NCI-H2227 (cell line): ENCODE data around the gene CTXND2.
A peak's percentile ranks its signal among the peaks of the same experiment; 100 is the strongest.
"Not testable (repeated sequence)": the region's sequence is repeated elsewhere in the genome, so short reads cannot be mapped to it uniquely, and the experiment has no call there.

Experiments used
- DNase-seq: peaks from one replicate; lab custom pipeline; 2025; ENCODE audit not compliant: unreplicated experiment; lab: John Stamatoyannopoulos, UW

CTXND2 gene

GRCh38 chr1:150890033-150890416 lies 3.1 kb downstream of the CTXND2 start:
- DNase-seq: no peak

- DNase-seq: no peak
Observed at GRCh38 chr1:150893336-150893913, 6.5 kb downstream of the CTXND2 start.

GRCh38 chr1:150895618-150896017 lies 8.7 kb downstream of the CTXND2 start:
- DNase-seq: peak; percentile 15

GRCh38 chr1:150899795-150900194 lies 12.9 kb downstream of the CTXND2 start:
- not testable (repeated sequence) for DNase-seq

- no peak for DNase-seq
Observed at GRCh38 chr1:150902346-150902745, 15.4 kb downstream of the CTXND2 start.

GRCh38 chr1:150902751-150903150 lies 15.8 kb downstream of the CTXND2 start:
- no peak for DNase-seq

GRCh38 chr1:150905301-150905700 lies 18.4 kb downstream of the CTXND2 start:
- no peak for DNase-seq

- no peak for DNase-seq
Observed at GRCh38 chr1:150906329-150906728, 19.4 kb downstream of the CTXND2 start.

- DNase-seq: no peak
Observed at GRCh38 chr1:150906813-150907212, 19.9 kb downstream of the CTXND2 start.

GRCh38 chr1:150909585-150910180 lies 22.7 kb downstream of the CTXND2 start:
- no peak for DNase-seq

GRCh38 chr1:150912623-150913022 lies 25.7 kb downstream of the CTXND2 start:
- DNase-seq: no peak

GRCh38 chr1:150917387-150917786 lies 30.5 kb downstream of the CTXND2 start:
- DNase-seq: no peak

GRCh38 chr1:150922519-150922975 lies 35.6 kb downstream of the CTXND2 start:
- peak; percentile 80 for DNase-seq

- peak; percentile 60 for DNase-seq
Observed at GRCh38 chr1:150925080-150925479, 38.1 kb downstream of the CTXND2 start.

- DNase-seq: peak; percentile 99
Observed at GRCh38 chr1:150926097-150926741, 39.3 kb downstream of the CTXND2 start, which contains the start of gene SETDB1. TSS of gene SETDB1 (plus strand) at chr1:150926363. CDS start at chr1:150927715, 1,352 bp downstream.

- DNase-seq: no peak
Observed at GRCh38 chr1:150927624-150928023, 40.7 kb downstream of the CTXND2 start.

GRCh38 chr1:150928286-150928685 lies 41.4 kb downstream of the CTXND2 start:
- DNase-seq: no peak

- not testable (repeated sequence) for DNase-seq
Observed at GRCh38 chr1:150928775-150929174, 41.8 kb downstream of the CTXND2 start.

- DNase-seq: peak; percentile 51
Observed at GRCh38 chr1:150931773-150932172, 44.8 kb downstream of the CTXND2 start.

GRCh38 chr1:150944856-150945255 lies 57.9 kb downstream of the CTXND2 start:
- DNase-seq: no peak

- no peak for DNase-seq
Observed at GRCh38 chr1:150954708-150955107, 67.8 kb downstream of the CTXND2 start.

GRCh38 chr1:150955280-150955679 lies 68.3 kb downstream of the CTXND2 start:
- no peak for DNase-seq
